GM21381 (cell line): ENCODE measurements around the gene PCOLCE2.

Experiments used
- ATAC-seq: cut with Tn5 transposase; IDR thresholded peaks from one replicate; pipeline ENCODE4 v1.9.1; 2021; ENCODE audit warnings: mild to moderate bottlenecking, moderate library complexity; ENCODE audit not compliant: unreplicated experiment

PCOLCE2 gene

DNA sequence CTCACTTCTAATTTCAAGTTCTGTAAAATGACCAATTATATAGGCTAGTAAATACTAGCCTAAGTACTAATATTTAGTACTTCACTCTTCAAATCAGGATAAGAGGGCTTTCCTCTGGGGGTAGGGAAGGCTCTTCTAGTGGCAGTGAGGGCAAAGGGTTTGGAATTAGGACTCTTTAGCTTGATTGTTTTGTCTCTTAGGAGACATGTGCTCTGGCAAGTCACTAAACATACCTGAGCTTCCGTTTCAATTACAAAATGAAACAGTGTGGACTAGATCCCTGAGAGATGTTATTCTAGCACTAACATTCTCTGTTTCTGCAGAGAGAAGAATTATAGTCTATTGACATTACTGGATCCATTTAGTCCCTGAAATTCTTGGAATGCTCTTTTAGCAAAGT is 71.5 kb downstream of the PCOLCE2 start:
- no peak for ATAC-seq

- ATAC-seq: no peak
These were observed 73.1 kb downstream of the PCOLCE2 start for GRCh38 chr3:142815803-142816202.

DNA sequence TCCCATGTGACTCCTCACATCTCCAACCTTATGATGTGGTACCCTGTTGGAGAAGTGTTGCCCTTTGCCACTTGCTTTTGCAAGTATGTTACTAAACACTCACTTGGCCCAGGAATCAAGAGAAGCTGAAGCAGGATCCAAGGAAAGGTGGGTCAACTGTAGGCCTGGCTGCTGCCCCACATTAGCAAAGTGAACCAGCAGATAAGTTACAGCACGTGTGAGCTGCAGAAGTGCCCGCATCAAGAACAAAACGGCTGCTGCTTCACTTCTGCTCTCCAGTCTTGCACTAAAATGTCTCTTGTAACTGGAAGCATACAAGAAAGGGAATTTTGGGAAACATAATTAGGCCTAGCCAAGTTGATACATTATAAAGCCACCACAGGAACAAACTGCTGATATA is 79.6 kb downstream of the PCOLCE2 start:
- ATAC-seq: no peak

- no peak for ATAC-seq
These were observed 80.6 kb downstream of the PCOLCE2 start for GRCh38 chr3:142808103-142808917.

DNA sequence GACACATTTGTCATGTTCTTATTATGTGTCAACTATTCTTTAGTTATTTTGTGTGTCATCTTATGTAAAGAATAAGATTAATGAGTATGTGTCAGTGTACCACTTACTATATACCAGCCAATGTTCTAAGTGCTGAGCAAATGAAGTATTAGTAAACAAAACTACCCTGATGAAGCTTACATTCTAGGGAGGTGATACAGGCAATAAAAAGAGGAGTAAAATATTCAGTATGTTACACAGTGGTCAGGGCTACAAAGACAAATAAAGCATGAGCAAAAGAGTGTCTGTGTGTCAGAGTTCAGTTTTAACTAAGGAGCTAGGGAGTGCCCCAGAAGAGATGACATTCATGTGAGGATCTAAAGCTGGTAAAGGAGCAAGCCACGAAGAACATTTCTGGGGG is 86.0 kb downstream of the PCOLCE2 start:
- ATAC-seq: no peak

GRCh38 chr3:142801746-142802145 is 87.1 kb downstream of the PCOLCE2 start:
- ATAC-seq: no peak

DNA sequence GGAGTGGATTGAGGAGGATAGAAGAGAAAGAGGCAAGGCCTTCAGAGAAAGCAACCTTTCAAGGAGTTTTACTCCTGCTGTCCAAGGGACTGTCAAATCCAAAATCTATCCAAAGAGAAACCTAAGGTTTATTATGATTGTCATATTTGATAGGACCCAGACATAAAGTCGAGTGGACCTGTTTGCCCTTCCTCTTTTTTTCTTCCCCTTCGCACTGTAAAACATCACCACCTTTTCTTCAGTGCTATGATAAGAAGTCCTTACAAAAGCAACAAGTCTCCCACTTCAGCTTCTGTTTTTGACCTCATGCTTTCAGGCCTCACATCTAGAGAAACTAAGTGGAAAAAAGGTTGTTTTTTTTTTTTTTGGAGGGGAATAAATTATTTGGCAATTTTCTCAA is 92.1 kb downstream of the PCOLCE2 start:
- ATAC-seq: no peak

- ATAC-seq: no peak
These were observed 93.6 kb downstream of the PCOLCE2 start for GRCh38 chr3:142795332-142795731.

DNA sequence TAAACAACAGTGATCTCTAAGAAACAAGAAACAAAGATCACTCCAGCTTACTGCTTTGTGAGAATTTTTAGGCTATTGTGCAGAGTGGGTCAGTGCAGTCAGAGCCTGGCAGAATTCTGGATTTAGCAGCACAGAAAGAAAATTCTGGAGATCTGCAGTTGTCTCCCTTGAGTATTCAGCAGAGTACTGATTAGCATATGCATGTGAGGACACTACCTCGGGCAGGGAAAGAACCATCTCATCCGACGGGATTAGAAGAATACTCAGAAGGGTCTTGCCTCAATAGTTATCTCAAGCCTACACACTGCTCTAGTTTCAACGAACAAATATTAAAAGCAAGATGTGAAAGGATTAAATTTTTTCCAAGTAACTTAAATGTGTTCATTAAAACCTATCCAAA is 94.4 kb downstream of the PCOLCE2 start:
- ATAC-seq: no peak

- no peak for ATAC-seq
These were observed 101.2 kb downstream of the PCOLCE2 start for GRCh38 chr3:142787719-142788118.

DNA sequence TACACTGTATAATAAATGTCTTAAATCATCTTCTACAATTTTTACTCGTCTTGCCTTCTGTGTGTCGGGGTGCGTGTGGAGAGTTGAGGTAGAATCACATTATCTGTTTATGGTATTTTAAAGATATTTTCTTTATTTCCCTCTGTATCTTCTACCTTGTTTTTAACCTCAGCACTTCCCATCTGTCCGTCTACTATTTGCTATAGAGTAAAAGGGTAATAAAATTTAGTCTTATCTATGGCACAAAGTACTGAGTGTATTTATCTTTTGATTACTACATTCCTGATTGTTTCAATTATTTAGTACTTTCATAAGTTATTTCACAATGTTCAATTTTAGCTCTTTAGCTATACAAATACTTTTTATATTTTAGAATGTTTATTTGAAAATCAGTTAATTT is 102.9 kb downstream of the PCOLCE2 start:
- no peak for ATAC-seq

DNA sequence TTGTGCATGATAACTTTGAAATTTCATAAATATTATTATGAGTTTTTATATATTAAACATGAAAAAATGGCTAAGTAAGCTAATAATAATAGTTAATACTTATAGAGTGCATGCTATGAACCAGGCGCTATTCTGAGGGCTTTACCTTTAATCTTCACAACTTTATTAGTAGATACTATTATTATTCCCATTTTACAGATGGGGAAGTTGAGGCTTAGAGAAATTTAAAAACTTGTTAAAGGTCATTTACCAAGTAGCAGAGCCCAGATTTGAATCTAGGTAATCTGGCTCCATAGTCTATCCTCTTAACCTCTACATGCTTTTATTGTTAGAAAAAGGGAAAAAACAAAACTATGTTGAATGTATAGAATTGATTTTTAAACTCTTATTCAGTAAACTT is 104.7 kb downstream of the PCOLCE2 start:
- no peak for ATAC-seq

GRCh38 chr3:142782616-142783015 is 106.3 kb downstream of the PCOLCE2 start:
- no peak for ATAC-seq

DNA sequence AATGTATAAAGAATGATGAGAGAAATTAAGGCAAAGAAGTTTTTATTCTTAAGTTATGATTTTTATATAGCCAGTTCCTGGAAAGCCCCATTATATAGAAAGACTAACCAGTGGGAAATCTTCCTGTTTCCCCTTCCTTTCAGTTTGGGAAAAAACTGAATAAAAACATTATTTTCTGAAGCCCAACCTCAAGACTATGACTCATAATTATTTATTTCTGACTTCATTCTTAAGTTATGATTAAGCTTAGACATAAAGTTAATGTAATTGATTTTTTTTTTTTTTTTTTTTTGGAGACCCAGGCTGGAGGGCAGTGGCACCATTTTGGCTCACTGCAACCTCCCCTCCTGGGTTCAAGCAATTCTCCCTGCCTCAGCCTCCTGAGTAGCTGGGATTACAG is 109.3 kb downstream of the PCOLCE2 start:
- no peak for ATAC-seq

- ATAC-seq: no peak
These were observed 110.3 kb downstream of the PCOLCE2 start for GRCh38 chr3:142778541-142778940.

- ATAC-seq: no peak
These were observed 111.0 kb downstream of the PCOLCE2 start for GRCh38 chr3:142777927-142778326.

DNA sequence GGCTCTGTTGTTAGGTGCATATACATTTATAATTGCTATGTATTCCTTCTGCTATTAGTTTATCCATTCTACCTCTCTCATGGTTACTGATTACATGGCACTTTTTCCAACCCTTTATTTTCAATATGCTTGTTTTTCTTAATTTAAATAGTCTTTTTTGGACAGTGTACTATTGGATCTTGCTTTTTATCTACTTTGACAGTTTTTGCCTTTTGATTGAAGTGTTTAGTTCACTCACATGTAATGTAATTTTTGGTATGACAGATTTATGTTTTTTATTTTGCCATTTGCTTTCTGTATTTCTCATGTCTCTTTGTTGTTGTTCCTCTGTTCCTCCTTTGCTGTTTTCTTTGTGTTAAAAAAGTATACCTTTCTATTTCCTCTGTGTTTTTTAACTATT is 120.5 kb downstream of the PCOLCE2 start:
- ATAC-seq: no peak
